ENCODE data around the gene SLC5A11. TPM values are rescaled to one million over a fixed set of nuclear protein-coding genes. Genes with fewer than 3 reads are reported as not detected.
"Not testable (repeated sequence)": the region's sequence is repeated elsewhere in the genome, so short reads cannot be mapped to it uniquely, and the experiment has no call there.

Gene SLC5A11
- total and polyA plus RNA-seq, 3 donors from 2014 or later: 0.39 to 1.3 (median 0.78) TPM

- DNase-seq: no peak
Measured at GRCh38 chr16:24807301-24807700, 38.5 kb upstream of the SLC5A11 start.

GRCh38 chr16:24810951-24811843, 34.6 kb upstream of the SLC5A11 start:
- H3K4me3 ChIP-seq: no peak overlapping the region
- TF ChIP-seq POLR2A (IDR thresholded peaks at IDR 0.05) (no peak), CTCF (IDR thresholded peaks at IDR 0.05) (no peak)
- no peaks in the 10 kb centered on the region for H3K36me3 ChIP-seq (ENCODE audit: low read depth, missing control alignments)

More at GRCh38 chr16:24807301-24807700, 38.5 kb upstream of the SLC5A11 start:
- intact Hi-C loops (cut with DNase I; ENCODE audit: low total_unique reads): no loop called here
- TF ChIP-seq POLR2A (IDR thresholded peaks at IDR 0.05) (no peak), CTCF (IDR thresholded peaks at IDR 0.05) (no peak)
- Histone ChIP-seq H3K4me3 (no peak overlapping the region), H3K36me3 (ENCODE audit: low read depth, missing control alignments) (no peaks in the 10 kb centered on the region), H3K4me1 (no peaks in the 10 kb centered on the region), H3K9me3 (no peaks in the 10 kb centered on the region), H3K27me3 (no peaks in the 10 kb centered on the region), H3K27ac (no peak overlapping the region)
- 58 to 59% methylated on average over 1 of the region's 1 CpG for whole genome bisulfite sequencing, 2 donors

GRCh38 chr16:24812813-24813212, 33.0 kb upstream of the SLC5A11 start:
- H3K4me1 ChIP-seq; H3K36me3 ChIP-seq (ENCODE audit: low read depth, missing control alignments); H3K27ac ChIP-seq; H3K4me3 ChIP-seq; DNase-seq; H3K27me3 ChIP-seq; H3K9me3 ChIP-seq; intact Hi-C loops (cut with DNase I; ENCODE audit: low total_unique reads): not testable (repeated sequence)
- 53 to 67% methylated on average over 5 to 6 of the region's 6 CpGs for WGBS, 2 donors

More at GRCh38 chr16:24810951-24811843, 34.6 kb upstream of the SLC5A11 start:
- Histone ChIP-seq H3K4me1 (no peaks in the 10 kb centered on the region), H3K27ac (no peak overlapping the region), H3K27me3 (no peaks in the 10 kb centered on the region), H3K9me3 (no peaks in the 10 kb centered on the region)
- no peak for DNase-seq
- WGBS, 2 donors: 75 to 81% methylated on average over 11 of the region's 11 CpGs
- intact Hi-C loops (cut with DNase I; ENCODE audit: low total_unique reads): no loop called here

GRCh38 chr16:24815021-24815420, 30.7 kb upstream of the SLC5A11 start:
- Histone ChIP-seq H3K4me1 (no peaks in the 10 kb centered on the region), H3K27ac (no peak overlapping the region), H3K4me3 (no peak overlapping the region), H3K36me3 (ENCODE audit: low read depth, missing control alignments) (no peaks in the 10 kb centered on the region), H3K27me3 (no peaks in the 10 kb centered on the region), H3K9me3 (no peaks in the 10 kb centered on the region)
- DNase-seq: no peak
- 89 to 91% methylated on average over 7 of the region's 7 CpGs for WGBS, 2 donors
- no peak for TF ChIP-seq POLR2A (IDR thresholded peaks at IDR 0.05)
- no peak for TF ChIP-seq CTCF (IDR thresholded peaks at IDR 0.05)
- intact Hi-C loops (cut with DNase I; ENCODE audit: low total_unique reads): no loop called here

- DNase-seq: no peak
- TF ChIP-seq POLR2A (IDR thresholded peaks at IDR 0.05): no peak
- TF ChIP-seq CTCF (IDR thresholded peaks at IDR 0.05): no peak
- no peak overlapping the region for H3K27ac ChIP-seq
- no peak overlapping the region for H3K4me3 ChIP-seq
- intact Hi-C loops (cut with DNase I; ENCODE audit: low total_unique reads): no loop called here
- 76 to 86% methylated on average over 6 of the region's 6 CpGs for WGBS, 2 donors
- H3K9me3 ChIP-seq: no peaks in the 10 kb centered on the region
- H3K27me3 ChIP-seq: no peaks in the 10 kb centered on the region
- no peaks in the 10 kb centered on the region for H3K36me3 ChIP-seq (ENCODE audit: low read depth, missing control alignments)
- H3K4me1 ChIP-seq: peaks cover 7% of the 10 kb centered on the region
Measured at GRCh38 chr16:24816688-24817087, 29.1 kb upstream of the SLC5A11 start.

Data from testis (tissue), 3 donors.